GM18511 (cell line): ENCODE results near the gene PHC2.

Experiments
- ATAC-seq: cut with Tn5 transposase; IDR thresholded peaks from one replicate; pipeline ENCODE4 v1.9.1; 2021; ENCODE audit warnings: mild to moderate bottlenecking, moderate library complexity; ENCODE audit not compliant: unreplicated experiment

PHC2 gene

DNA sequence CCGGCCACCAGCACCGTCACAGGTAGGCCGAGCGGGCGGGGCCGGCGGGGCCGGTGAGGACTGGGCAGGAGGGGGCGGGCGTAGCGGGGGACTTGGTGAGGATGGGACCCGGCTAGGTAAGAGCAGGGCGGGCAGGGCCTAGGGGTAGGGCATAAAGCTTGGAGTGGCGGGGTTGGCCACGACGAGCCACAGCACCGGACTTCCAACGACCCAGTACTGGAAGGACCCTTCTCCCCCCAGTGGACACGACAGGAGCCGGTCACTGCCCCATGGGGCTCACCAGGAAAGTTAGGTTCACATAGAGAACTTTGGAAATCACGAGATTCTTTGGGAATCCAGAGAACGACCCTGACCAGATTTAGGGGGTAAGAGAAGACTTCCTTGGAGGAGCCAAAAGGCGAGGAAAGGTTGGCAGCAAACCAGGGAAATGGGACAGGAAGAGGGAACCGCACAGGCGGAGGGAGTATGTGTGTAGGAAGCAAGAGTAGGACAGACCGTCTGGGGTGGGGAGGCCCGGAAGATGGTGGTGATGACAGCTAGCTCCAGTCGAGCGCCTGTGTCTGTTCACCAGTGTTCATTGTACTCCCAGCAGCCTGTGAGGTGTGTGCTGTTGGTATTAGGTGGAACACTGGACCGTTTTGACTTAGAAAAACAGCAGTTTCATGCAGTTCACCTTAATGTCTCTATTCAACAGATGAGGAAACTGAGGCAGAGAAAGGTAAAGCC lies 154.2 kb downstream of the PHC2 start:
- ATAC-seq = no peak

GRCh38 chr1:33275706-33276572 lies 155.0 kb downstream of the PHC2 start:
- ATAC-seq = no peak

GRCh38 chr1:33275195-33275594 lies 155.7 kb downstream of the PHC2 start:
- ATAC-seq = no peak

DNA sequence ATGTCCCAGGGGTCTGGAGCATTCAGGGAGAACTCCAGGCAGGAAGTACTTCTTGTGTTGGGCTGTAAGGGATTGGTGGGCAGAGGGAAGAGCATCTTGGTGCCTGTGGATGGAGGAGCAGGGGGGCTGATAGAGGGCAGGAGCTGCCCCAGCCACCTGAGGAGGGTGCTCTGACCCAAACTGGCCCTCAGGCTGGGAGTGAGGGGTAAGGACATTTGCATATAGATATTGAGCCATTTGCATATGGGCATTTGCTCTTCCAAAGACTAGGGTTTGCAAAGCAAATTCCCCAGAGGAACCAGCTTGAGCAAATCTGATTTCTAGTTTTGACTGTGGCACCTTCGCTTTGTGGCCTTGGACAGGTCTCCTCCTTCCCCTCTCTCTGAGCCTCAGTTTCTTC lies 156.4 kb downstream of the PHC2 start:
- no peak for ATAC-seq

DNA sequence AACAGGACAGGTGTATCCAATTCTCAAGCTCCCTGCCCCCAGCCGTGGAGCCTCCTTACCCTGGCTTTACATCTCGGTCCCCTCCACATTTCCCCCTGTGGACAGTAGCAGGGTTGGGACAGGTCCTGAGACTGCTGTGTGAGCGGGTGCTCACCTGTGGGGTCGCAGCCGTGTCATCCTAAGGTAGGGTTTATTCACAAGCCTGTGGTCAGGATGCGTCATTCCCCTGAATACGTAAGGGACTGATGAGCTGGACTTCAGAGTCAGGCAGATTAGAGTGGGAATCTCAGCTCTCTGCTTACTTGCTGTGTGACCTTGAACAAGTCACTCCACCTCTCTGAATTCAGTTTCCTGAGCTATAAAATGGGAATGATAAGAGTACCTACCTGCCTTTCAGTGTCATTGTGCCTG lies 156.9 kb downstream of the PHC2 start:
- ATAC-seq = no peak
